Bronchial epithelial cell (primary cell): Measurements from ENCODE around the gene SEL1L2. TPM values are rescaled to one million over a fixed set of nuclear protein-coding genes. Genes with fewer than 3 reads are reported as not detected.

Experiments
- DNase-seq: peaks from one replicate; pipeline ENCODE4 v3.0.0-alpha.2; 2010; ENCODE audit warnings: low read depth
- FAIRE-seq: peaks from 2 replicates; lab custom pipeline; 2011; peaks lifted over from hg19 to GRCh38; lab: Jason Lieb, UNC
- H3K27me3 ChIP-seq: 2 replicates; pipeline ENCODE4 v1.5.1; 2011; ENCODE audit warnings: low read length; ENCODE audit not compliant: control insufficient read depth, insufficient read depth
- H3K36me3 ChIP-seq: 2 replicates; pipeline ENCODE4 v1.5.1; 2011; ENCODE audit warnings: low read length; ENCODE audit not compliant: control insufficient read depth, insufficient read depth
- H3K4me3 ChIP-seq: 2 replicates; pipeline ENCODE4 v1.5.1; 2011; ENCODE audit warnings: mild to moderate bottlenecking, low read depth, low read length, control low read depth
- total RNA-seq: library from RNA; depleted of rRNA; stranded (reverse); fragments of >200 nt; gene quantifications from 2 replicates; pipeline ENCODE4 v1.2.1, GENCODE V29; 2014
- TF ChIP-seq, protein P1 (sequence below): IDR thresholded peaks from 2 replicates; pipeline ENCODE4 v1.5.1; 2011; ENCODE audit warnings: mild to moderate bottlenecking, moderate library complexity, low read length, control low read depth, inconsistent platforms; ENCODE audit not compliant: insufficient read depth, severe bottlenecking

The SEL1L2 gene
- total RNA-seq, 1 donor from 2014 or later = not detected

DNA sequence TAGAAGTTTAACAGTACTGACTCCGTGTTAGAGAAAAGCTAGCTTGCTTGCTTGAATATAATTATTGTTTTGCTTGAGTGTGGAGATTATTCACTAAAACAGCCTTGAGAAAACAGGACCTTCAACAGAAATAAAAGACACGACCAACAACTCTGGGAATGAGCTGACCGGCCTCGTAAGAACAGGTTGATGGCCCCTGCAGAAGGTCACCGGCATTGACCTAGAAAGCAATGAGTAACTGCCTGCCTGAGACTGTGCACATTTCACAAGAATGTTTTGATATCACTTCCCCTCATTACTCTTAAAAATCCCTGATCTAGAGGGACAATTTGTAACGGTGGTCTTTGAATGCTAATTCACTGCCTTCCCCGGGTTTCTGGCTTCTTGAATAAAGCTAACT, 49.4 kb downstream of the SEL1L2 start:
- TF ChIP-seq, protein P1, sequence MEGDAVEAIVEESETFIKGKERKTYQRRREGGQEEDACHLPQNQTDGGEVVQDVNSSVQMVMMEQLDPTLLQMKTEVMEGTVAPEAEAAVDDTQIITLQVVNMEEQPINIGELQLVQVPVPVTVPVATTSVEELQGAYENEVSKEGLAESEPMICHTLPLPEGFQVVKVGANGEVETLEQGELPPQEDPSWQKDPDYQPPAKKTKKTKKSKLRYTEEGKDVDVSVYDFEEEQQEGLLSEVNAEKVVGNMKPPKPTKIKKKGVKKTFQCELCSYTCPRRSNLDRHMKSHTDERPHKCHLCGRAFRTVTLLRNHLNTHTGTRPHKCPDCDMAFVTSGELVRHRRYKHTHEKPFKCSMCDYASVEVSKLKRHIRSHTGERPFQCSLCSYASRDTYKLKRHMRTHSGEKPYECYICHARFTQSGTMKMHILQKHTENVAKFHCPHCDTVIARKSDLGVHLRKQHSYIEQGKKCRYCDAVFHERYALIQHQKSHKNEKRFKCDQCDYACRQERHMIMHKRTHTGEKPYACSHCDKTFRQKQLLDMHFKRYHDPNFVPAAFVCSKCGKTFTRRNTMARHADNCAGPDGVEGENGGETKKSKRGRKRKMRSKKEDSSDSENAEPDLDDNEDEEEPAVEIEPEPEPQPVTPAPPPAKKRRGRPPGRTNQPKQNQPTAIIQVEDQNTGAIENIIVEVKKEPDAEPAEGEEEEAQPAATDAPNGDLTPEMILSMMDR = no peak
- DNase-seq (no peak), FAIRE-seq (no peak)
- H3K27me3 ChIP-seq = no peaks in the 10 kb centered on the region
- no peaks in the 10 kb centered on the region for H3K36me3 ChIP-seq
- no peak overlapping the region for H3K4me3 ChIP-seq

- no peaks in the 10 kb centered on the region for H3K27me3 ChIP-seq
- DNase-seq (no peak), FAIRE-seq (no peak)
- no peak overlapping the region for H3K4me3 ChIP-seq
- TF ChIP-seq, protein P1 = no peak
- H3K36me3 ChIP-seq = no peaks in the 10 kb centered on the region
Observed at GRCh38 chr20:13936781-13937576, 53.4 kb downstream of the SEL1L2 start.

- no peaks in the 10 kb centered on the region for H3K36me3 ChIP-seq
- no peak for FAIRE-seq
- TF ChIP-seq, protein P1 = no peak
- no peak overlapping the region for H3K4me3 ChIP-seq
- no peak for DNase-seq
- no peaks in the 10 kb centered on the region for H3K27me3 ChIP-seq
Observed at GRCh38 chr20:13934992-13935894, 55.2 kb downstream of the SEL1L2 start.

DNA sequence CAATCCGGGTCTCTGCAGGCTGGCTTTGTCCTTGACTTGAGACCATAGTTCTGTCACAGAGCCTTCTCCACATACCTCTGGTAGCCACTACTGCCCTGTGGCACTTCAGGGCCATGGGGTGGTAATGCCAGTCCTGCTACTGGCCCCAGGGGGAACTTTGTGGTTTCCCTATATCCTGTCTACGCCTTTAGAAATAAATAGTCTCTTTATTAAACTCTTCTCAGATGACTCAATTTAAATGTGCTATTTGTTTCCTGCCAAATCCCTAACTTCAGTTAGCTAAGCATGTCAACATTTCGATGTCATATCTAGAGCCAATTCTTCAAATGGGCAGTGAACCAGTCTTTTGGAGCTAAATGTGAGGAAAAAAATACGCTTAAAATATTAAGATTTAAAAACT, 60.1 kb downstream of the SEL1L2 start:
- no peak overlapping the region for H3K4me3 ChIP-seq
- H3K27me3 ChIP-seq = no peaks in the 10 kb centered on the region
- no peaks in the 10 kb centered on the region for H3K36me3 ChIP-seq
- peak; percentile 24 for DNase-seq
- TF ChIP-seq, protein P1 = no peak
- no peak for FAIRE-seq

DNA sequence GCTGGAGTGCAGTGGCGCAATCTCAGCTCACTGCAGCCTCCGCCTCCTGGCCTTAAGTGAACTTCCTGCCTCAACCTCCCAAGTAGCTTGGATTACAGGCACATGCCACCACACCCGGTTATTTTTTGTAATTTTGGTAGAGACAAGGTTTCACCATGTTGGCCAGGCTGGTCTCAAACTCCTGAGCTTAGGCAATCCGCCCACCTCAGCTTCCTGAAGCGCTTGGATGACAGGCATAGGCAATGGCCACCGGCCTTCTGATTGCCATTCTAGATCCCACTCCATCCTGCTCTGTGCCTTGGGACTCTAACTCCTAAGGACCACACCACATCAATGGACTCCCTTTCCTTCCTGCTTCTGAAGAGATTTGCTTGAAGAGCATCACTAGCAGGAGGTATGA, 60.6 kb downstream of the SEL1L2 start:
- no peaks in the 10 kb centered on the region for H3K36me3 ChIP-seq
- no peaks in the 10 kb centered on the region for H3K27me3 ChIP-seq
- H3K4me3 ChIP-seq = no peak overlapping the region
- TF ChIP-seq, protein P1 = no peak
- no peak for DNase-seq
- FAIRE-seq = no peak
